ENCODE results near the gene GCGR.

GRCh38 chr17:81844887-81845286 is 40.9 kb downstream of the GCGR start:
- TF ChIP-seq, protein P1, sequence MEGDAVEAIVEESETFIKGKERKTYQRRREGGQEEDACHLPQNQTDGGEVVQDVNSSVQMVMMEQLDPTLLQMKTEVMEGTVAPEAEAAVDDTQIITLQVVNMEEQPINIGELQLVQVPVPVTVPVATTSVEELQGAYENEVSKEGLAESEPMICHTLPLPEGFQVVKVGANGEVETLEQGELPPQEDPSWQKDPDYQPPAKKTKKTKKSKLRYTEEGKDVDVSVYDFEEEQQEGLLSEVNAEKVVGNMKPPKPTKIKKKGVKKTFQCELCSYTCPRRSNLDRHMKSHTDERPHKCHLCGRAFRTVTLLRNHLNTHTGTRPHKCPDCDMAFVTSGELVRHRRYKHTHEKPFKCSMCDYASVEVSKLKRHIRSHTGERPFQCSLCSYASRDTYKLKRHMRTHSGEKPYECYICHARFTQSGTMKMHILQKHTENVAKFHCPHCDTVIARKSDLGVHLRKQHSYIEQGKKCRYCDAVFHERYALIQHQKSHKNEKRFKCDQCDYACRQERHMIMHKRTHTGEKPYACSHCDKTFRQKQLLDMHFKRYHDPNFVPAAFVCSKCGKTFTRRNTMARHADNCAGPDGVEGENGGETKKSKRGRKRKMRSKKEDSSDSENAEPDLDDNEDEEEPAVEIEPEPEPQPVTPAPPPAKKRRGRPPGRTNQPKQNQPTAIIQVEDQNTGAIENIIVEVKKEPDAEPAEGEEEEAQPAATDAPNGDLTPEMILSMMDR (IDR thresholded peaks at IDR 0.05), result no peak
- no peak for TF ChIP-seq POLR2A (IDR thresholded peaks at IDR 0.05)
